GM18867 (cell line): Measurements from ENCODE around the gene FMO5.
"Not testable (repeated sequence)": the region's sequence is repeated elsewhere in the genome, so short reads cannot be mapped to it uniquely, and the experiment has no call there.

Experiments used
- ATAC-seq: cut with Tn5 transposase; IDR thresholded peaks from one replicate; pipeline ENCODE4 v1.9.1; 2021; ENCODE audit warnings: mild to moderate bottlenecking, moderate library complexity; ENCODE audit not compliant: unreplicated experiment

Gene FMO5

DNA sequence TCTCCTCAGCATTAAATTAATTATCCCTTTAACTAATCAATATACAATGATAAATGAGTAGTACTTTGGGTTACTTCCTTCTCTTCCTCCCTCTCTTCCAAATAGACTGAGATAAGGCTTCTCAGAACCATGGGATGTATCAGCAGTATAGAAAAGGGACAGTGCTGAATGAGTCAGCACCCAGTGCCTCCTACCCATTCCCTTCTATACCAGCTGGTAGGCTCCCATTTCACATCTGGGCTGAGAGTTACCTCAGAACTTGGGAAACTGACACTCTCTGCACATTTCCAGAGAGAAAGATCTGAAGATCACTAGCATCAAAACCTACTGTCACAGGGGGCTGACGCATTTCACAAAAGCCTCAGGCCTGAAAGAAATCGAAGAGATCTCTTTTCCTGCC lies 68.0 kb downstream of the FMO5 start:
- ATAC-seq = not testable (repeated sequence)

DNA sequence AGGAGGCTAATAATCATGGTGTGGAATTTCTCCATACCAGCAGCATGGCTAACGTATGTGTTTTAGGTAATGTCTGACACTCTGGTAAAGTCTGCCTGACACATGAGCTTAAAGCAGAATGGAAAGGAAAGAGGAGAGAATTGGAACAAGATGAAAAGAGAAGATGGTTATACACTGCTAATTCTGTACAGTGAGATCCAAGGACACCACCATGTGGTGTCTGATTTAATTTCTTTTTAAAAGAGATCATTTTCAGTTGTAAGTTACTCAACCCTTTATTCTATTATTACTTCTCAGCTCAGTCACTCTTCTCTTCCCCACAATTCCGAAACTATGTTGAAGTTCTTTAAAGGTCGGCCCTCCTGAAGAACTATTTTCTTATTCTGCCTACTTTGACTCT lies 68.5 kb downstream of the FMO5 start:
- no peak for ATAC-seq

DNA sequence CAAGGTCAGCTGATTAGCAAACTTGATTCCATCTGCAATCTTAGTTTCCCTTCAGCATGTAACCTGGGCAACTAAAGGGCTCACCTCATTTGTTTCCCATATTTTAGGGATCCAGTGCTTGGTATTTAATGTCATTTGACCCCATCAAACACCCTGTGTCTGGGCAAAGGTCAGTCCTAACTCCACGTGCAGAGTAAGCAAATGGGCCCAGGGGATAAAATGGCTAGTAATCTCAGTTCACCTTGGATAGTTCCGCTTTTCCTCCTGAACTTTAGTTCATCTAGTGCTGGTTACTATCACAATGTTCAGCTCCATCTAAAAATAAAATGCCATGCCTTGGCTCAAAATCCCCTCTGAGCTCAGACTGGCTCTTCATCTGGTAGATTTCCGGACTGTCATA lies 72.4 kb downstream of the FMO5 start:
- no peak for ATAC-seq

DNA sequence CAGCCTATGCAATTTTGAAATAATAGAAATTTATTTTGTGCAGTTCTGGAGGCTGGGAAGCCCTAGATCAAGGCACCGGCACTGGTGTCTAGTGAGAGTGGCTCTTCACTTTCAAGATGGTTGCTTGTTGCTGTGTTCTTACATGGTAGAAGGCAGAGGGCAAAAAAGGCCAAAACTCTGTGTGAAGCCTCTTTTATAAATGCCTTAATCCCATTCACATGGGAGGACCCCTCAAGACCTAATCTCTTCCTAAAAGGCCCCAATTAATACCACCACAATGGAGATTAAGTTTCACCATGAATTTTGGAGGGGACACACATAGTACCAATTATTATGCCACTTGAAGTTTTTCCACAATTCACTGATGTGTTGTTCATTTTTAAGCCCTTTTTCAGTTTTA lies 73.9 kb downstream of the FMO5 start:
- no peak for ATAC-seq

GRCh38 chr1:147142886-147143285 lies 82.3 kb downstream of the FMO5 start:
- no peak for ATAC-seq
